ENCODE measurements around the gene MINDY3. TPM values are rescaled to one million over a fixed set of nuclear protein-coding genes. Genes with fewer than 3 reads are reported as not detected.

The MINDY3 gene
- total and polyA plus RNA-seq, 2 donors (not counting 1 experiment from before 2014, with no cell fraction given) = 11.6 to 29.3 TPM

DNA sequence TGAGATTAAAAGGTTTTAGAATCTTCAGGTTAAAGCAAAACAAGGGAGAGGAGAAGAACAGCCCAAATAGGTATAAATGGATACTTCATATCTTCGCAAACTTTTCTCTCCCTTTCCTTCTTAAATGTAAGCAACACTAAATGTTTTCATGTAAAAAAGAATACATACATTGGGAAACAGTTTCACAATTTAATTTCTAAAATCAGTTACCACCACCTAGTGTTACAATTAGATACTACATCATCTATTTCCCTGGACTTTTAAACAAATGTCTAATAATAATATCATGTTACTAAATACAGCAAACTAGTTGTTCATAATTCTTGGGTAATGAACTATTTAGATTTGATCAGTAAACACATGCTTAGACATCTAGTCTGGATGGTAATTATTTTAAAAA, 35.8 kb downstream of the MINDY3 start:
- no peaks in the 10 kb centered on the region for H3K4me1 ChIP-seq (ENCODE audit: control insufficient read depth in 2 of 2, insufficient read depth in 2 of 2, low read length in 2 of 2)
- no peak overlapping the region for H3K9ac ChIP-seq (ENCODE audit: low read length)
- ATAC-seq (ENCODE audit: low read depth) = no peak
- no CpG with 5 or more reads among the region's 1 CpG for WGBS (ENCODE audit: insufficient coverage)
- H4K20me1 ChIP-seq (ENCODE audit: control insufficient read depth, insufficient read depth, low read length, poor library complexity, severe bottlenecking) = no peaks in the 10 kb centered on the region
- Mint-ChIP-seq H3K4me1 (no peaks in the 10 kb centered on the region), H3K4me3 (no peak overlapping the region), H3K27me3 (no peaks in the 10 kb centered on the region), H3K9me3 (ENCODE audit: insufficient read depth) (no peaks in the 10 kb centered on the region), H3K27ac (no peak overlapping the region)
- no peak overlapping the region for H3K4me3 ChIP-seq (ENCODE audit: control extremely low read depth in 1 of 5, extremely low read depth in 1 of 5, insufficient read depth in 1 of 5, low read depth in 2 of 5, low read length in 4 of 5)
- TF ChIP-seq, protein P1, sequence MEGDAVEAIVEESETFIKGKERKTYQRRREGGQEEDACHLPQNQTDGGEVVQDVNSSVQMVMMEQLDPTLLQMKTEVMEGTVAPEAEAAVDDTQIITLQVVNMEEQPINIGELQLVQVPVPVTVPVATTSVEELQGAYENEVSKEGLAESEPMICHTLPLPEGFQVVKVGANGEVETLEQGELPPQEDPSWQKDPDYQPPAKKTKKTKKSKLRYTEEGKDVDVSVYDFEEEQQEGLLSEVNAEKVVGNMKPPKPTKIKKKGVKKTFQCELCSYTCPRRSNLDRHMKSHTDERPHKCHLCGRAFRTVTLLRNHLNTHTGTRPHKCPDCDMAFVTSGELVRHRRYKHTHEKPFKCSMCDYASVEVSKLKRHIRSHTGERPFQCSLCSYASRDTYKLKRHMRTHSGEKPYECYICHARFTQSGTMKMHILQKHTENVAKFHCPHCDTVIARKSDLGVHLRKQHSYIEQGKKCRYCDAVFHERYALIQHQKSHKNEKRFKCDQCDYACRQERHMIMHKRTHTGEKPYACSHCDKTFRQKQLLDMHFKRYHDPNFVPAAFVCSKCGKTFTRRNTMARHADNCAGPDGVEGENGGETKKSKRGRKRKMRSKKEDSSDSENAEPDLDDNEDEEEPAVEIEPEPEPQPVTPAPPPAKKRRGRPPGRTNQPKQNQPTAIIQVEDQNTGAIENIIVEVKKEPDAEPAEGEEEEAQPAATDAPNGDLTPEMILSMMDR (IDR thresholded peaks at IDR 0.05) = peak; percentile 74
- no peak for TF ChIP-seq EZH2 (IDR thresholded peaks at IDR 0.05; ENCODE audit: borderline replicate concordance, insufficient read depth, low read depth, low read length, poor library complexity, severe bottlenecking)
- H3K79me2 ChIP-seq (ENCODE audit: control insufficient read depth, insufficient read depth, low read length) = no peaks in the 10 kb centered on the region
- H3K4me2 ChIP-seq (replicated peaks; ENCODE audit: low read depth, low read length, poor library complexity, severe bottlenecking) = no peak overlapping the region
- intact Hi-C loops (cut with micrococcal nuclease) = no loop called here
- DNase-seq = peak; percentile 8
- H3K9me3 ChIP-seq (ENCODE audit: control extremely low read depth in 1 of 3, control insufficient read depth in 2 of 3, insufficient read depth in 1 of 3, low read length in 2 of 3) = no peaks in the 10 kb centered on the region
- ChIA-PET CTCF (no interaction called here), POLR2A (no interaction called here)
- H3K27me3 ChIP-seq (replicated peaks in 1 of 4; ENCODE audit: control extremely low read depth in 1 of 4, control insufficient read depth in 3 of 4, insufficient read depth in 4 of 4, low read length in 3 of 4) = no peaks in the 10 kb centered on the region
- H3K36me3 ChIP-seq (replicated peaks in 1 of 2; ENCODE audit: control extremely low read depth in 1 of 2, control insufficient read depth in 1 of 2, extremely low read depth in 1 of 2, insufficient read depth in 2 of 2, low read length in 1 of 2) = peaks cover 14 to 38% of the 10 kb centered on the region in 2 experiments
- no peak overlapping the region for H2AFZ ChIP-seq (ENCODE audit: insufficient read depth, low read depth, low read length, poor library complexity, severe bottlenecking)
- H3K27ac ChIP-seq (ENCODE audit: low read length in 2 of 2) = no peak overlapping the region

DNA sequence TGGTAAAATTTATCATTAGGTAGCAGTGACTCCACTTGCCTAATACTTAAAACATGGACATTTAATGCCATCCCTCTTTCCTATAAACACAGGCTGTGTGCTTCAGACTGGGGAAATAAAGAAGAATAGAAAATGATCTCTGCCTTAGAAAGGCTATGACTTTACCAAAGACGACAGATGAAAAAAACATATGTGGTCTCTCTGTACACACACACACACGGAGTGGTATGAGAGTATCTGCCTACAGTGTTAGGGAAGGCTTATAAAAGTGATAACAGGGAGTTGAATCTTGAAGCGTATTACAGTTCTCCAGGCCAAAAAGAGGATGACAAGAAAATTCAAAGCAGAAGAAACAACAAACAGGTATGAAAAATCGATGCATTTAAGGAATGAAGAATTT, 38.2 kb downstream of the MINDY3 start:
- no peaks in the 10 kb centered on the region for H3K27me3 Mint-ChIP-seq
- no peaks in the 10 kb centered on the region for H3K9me3 Mint-ChIP-seq (ENCODE audit: insufficient read depth)
- no peak overlapping the region for H3K9ac ChIP-seq (ENCODE audit: low read length)
- H3K27ac Mint-ChIP-seq = no peak overlapping the region
- H3K27ac ChIP-seq (ENCODE audit: low read length in 2 of 2) = no peak overlapping the region
- CTCF ChIA-PET = no interaction called here
- no peaks in the 10 kb centered on the region for H3K79me2 ChIP-seq (ENCODE audit: control insufficient read depth, insufficient read depth, low read length)
- H3K4me3 Mint-ChIP-seq = no peak overlapping the region
- TF ChIP-seq, protein P1 (IDR thresholded peaks at IDR 0.05) = no peak
- TF ChIP-seq EZH2 (IDR thresholded peaks at IDR 0.05; ENCODE audit: borderline replicate concordance, insufficient read depth, low read depth, low read length, poor library complexity, severe bottlenecking) = no peak
- ATAC-seq (ENCODE audit: low read depth) (no peak), DNase-seq (no peak)
- H3K4me3 ChIP-seq (ENCODE audit: control extremely low read depth in 1 of 5, extremely low read depth in 1 of 5, insufficient read depth in 1 of 5, low read depth in 2 of 5, low read length in 4 of 5) = no peak overlapping the region
- POLR2A ChIA-PET = no interaction called here
- peaks cover 13 to 44% of the 10 kb centered on the region in 2 experiments for H3K36me3 ChIP-seq (replicated peaks in 1 of 2; ENCODE audit: control extremely low read depth in 1 of 2, control insufficient read depth in 1 of 2, extremely low read depth in 1 of 2, insufficient read depth in 2 of 2, low read length in 1 of 2)
- H3K27me3 ChIP-seq (replicated peaks in 1 of 4; ENCODE audit: control extremely low read depth in 1 of 4, control insufficient read depth in 3 of 4, insufficient read depth in 4 of 4, low read length in 3 of 4) = no peaks in the 10 kb centered on the region
- no peaks in the 10 kb centered on the region for H3K4me1 ChIP-seq (ENCODE audit: control insufficient read depth in 2 of 2, insufficient read depth in 2 of 2, low read length in 2 of 2)
- H3K4me2 ChIP-seq (replicated peaks; ENCODE audit: low read depth, low read length, poor library complexity, severe bottlenecking) = no peak overlapping the region
- no peaks in the 10 kb centered on the region for H3K9me3 ChIP-seq (ENCODE audit: control extremely low read depth in 1 of 3, control insufficient read depth in 2 of 3, insufficient read depth in 1 of 3, low read length in 2 of 3)
- no peaks in the 10 kb centered on the region for H3K4me1 Mint-ChIP-seq
- H2AFZ ChIP-seq (ENCODE audit: insufficient read depth, low read depth, low read length, poor library complexity, severe bottlenecking) = no peak overlapping the region
- H4K20me1 ChIP-seq (ENCODE audit: control insufficient read depth, insufficient read depth, low read length, poor library complexity, severe bottlenecking) = no peaks in the 10 kb centered on the region
- intact Hi-C loops (cut with micrococcal nuclease) = no loop called here
- 100% methylated on average over 2 of the region's 4 CpGs for WGBS (ENCODE audit: insufficient coverage)
